K562 treated with DMSO at 1 percent for 24 hours (cell line): ENCODE measurements around the gene TCEAL3. TPM values are rescaled to one million over a fixed set of nuclear protein-coding genes. Genes with fewer than 3 reads are reported as not detected.

Experiments
- total RNA-seq: library from RNA; unstranded; fragments of 300-600 nt; gene quantifications from 2 replicates; pipeline ENCODE4 v1.2.3, GENCODE V29; 2022; ENCODE audit warnings: low read depth; ENCODE audit not compliant: insufficient read depth

Gene TCEAL3
- not detected in 2 replicates for total RNA-seq

GRCh38 chrX:103607364-103608305 is at the start of gene TCEAL3:
TCEAL3 (plus strand) TSS chrX:103607963; CDS start chrX:103609065, 1,102 bp downstream.

GRCh38 chrX:103585411-103586313 is 22.1 kb upstream of the TCEAL3 start, which contains the start of gene TCEAL4:
TCEAL4 (plus strand) TSS chrX:103585515; CDS start chrX:103586676, 1,161 bp downstream.

GRCh38 chrX:103628386-103629317 is 20.9 kb downstream of the TCEAL3 start, which contains the start of gene TCEAL1:
TCEAL1 (plus strand) TSS chrX:103628975; CDS start chrX:103629917, 942 bp downstream.

Other genes starting within 250 kb of the TCEAL3 start
- gene BEX3, start 231.4 kb upstream of the TCEAL3 start, total RNA-seq: not detected in 2 replicates
- 0.24 and 0.87 TPM in 2 replicates for gene RAB40A, start 88.5 kb upstream of the TCEAL3 start, total RNA-seq
- 8.6 and 9.8 TPM in 2 replicates for gene TCEAL4, start 22.4 kb upstream of the TCEAL3 start, total RNA-seq
- gene TCEAL1, start 21.0 kb downstream of the TCEAL3 start, total RNA-seq: 2.1 and 3.4 TPM in 2 replicates
- gene MORF4L2, start 78.7 kb downstream of the TCEAL3 start, total RNA-seq: 320 and 340 TPM in 2 replicates
- gene TMEM31, start 102.9 kb downstream of the TCEAL3 start, total RNA-seq: not detected in 2 replicates
- gene PLP1, start 168.9 kb downstream of the TCEAL3 start, total RNA-seq: not detected in 2 replicates
- 0.15 and 0.16 TPM in 2 replicates for gene RAB9B, start 224.3 kb downstream of the TCEAL3 start, total RNA-seq